SK-N-DZ (cell line): ENCODE measurements around the gene GLIS1.

Source experiments
- DNase-seq: peaks from one replicate; pipeline ENCODE4 v3.0.0-alpha.2; 2015; ENCODE audit warnings: low spot score
- small RNA-seq, 2 experiments: library from RNA; depleted of rRNA; stranded (forward); fragments of <200 nt; gene quantifications; one replicate each; pipeline ENCODE3, GENCODE V24; 2014

Gene GLIS1

GRCh38 chr1:53467391-53467790, 271.6 kb downstream of the GLIS1 start:
- no peak for DNase-seq

GRCh38 chr1:53465023-53465957, 273.7 kb downstream of the GLIS1 start:
- no peak for DNase-seq

GRCh38 chr1:53463961-53464899, 274.7 kb downstream of the GLIS1 start:
- DNase-seq = no peak

GRCh38 chr1:53462769-53463501, 276.0 kb downstream of the GLIS1 start:
- no peak for DNase-seq

- DNase-seq = no peak
Measured at GRCh38 chr1:53462193-53462592, 276.8 kb downstream of the GLIS1 start.

- no peak for DNase-seq
Measured at GRCh38 chr1:53461323-53462044, 277.5 kb downstream of the GLIS1 start.

GRCh38 chr1:53460666-53461322, 278.2 kb downstream of the GLIS1 start:
- DNase-seq = no peak

GRCh38 chr1:53460211-53460634, 278.7 kb downstream of the GLIS1 start:
- DNase-seq = no peak

- no peak for DNase-seq
Measured at GRCh38 chr1:53459321-53460175, 279.4 kb downstream of the GLIS1 start, which contains the start of gene DMRTB1. DMRTB1 (plus strand) TSS chr1:53459399; CDS start chr1:53459454, 55 bp downstream.

GRCh38 chr1:53458634-53459033, 280.3 kb downstream of the GLIS1 start:
- DNase-seq = no peak

Small RNA genes lying within 50 kb of the gene (small RNA-seq; reads per million reads assigned to genes)
- 0 to 0.04 reads per million in 2 experiments for gene RF00418
- gene RNU7-95P = 0 reads per million in 2 experiments
